CD14-positive monocyte (primary cell): Measurements from ENCODE around the gene SPRED2. TPM values are rescaled to one million over a fixed set of nuclear protein-coding genes. Genes with fewer than 3 reads are reported as not detected.

Experiments
- DNase-seq, 3 donors: peaks; one replicate each; pipeline ENCODE4 v3.0.0-alpha.2; 2011 to 2022
- H2AFZ ChIP-seq: 2 replicates; pipeline ENCODE4 v1.6.0; 2012; ENCODE audit warnings: mild to moderate bottlenecking, low read depth, low read length, inconsistent platforms; ENCODE audit not compliant: insufficient read depth, poor library complexity, severe bottlenecking
- H3K27ac ChIP-seq, 2 donors: 1 replicate in 1 of 2; 2 replicates in 1 of 2; pipeline ENCODE4 v1.5.1; 2012 to 2013; ENCODE audit warnings: low read length in 2 of 2, control low read depth in 1 of 2, inconsistent platforms in 1 of 2, low read depth in 1 of 2, mild to moderate bottlenecking in 1 of 2
- H3K27me3 ChIP-seq, 2 donors: one replicate each; pipeline versions ENCODE4 v1.6.0 to v1.6.1; 2011 to 2013; ENCODE audit warnings: low read length in 2 of 2; ENCODE audit not compliant: control insufficient read depth in 2 of 2, insufficient read depth in 2 of 2
- H3K36me3 ChIP-seq, 2 donors: replicated peaks in 1 of 2; 1 replicate in 1 of 2; 2 replicates in 1 of 2; pipeline versions ENCODE4 v1.5.1 to v1.6.1; 2012 to 2013; ENCODE audit warnings: low read length in 2 of 2, control low read depth in 1 of 2, inconsistent platforms in 1 of 2, mild to moderate bottlenecking in 1 of 2; ENCODE audit not compliant: insufficient read depth in 2 of 2, control insufficient read depth in 1 of 2
- H3K4me1 ChIP-seq, 2 donors: 1 replicate in 1 of 2; 2 replicates in 1 of 2; pipeline versions ENCODE4 v1.5.1 to v1.6.1; 2012 to 2013; ENCODE audit warnings: low read length in 2 of 2, control low read depth in 1 of 2, inconsistent platforms in 1 of 2, mild to moderate bottlenecking in 1 of 2, moderate library complexity in 1 of 2; ENCODE audit not compliant: insufficient read depth in 2 of 2, control insufficient read depth in 1 of 2
- H3K4me2 ChIP-seq: replicated peaks from 2 replicates; pipeline ENCODE3; 2012; ENCODE audit warnings: low read length, moderate library complexity, mild to moderate bottlenecking; ENCODE audit not compliant: poor library complexity, severe bottlenecking; ENCODE audit errors: extremely low read depth
- H3K4me3 ChIP-seq, 3 experiments: fragments of 200-600 bp in 1 of 3; sonication (generic) in 1 of 3; replicated peaks in 1 of 3; 1 replicate in 2 of 3; 2 replicates in 1 of 3; pipeline ENCODE4 v1.5.1; 2011 to 2013; ENCODE audit warnings: low read length in 3 of 3, mild to moderate bottlenecking in 3 of 3, control low read depth in 2 of 3, low read depth in 2 of 3, inconsistent platforms in 1 of 3, moderate library complexity in 1 of 3
- H3K79me2 ChIP-seq: 2 replicates; pipeline ENCODE4 v1.6.0; 2012; ENCODE audit warnings: mild to moderate bottlenecking, control low read depth, inconsistent platforms, low read length, moderate library complexity; ENCODE audit not compliant: insufficient read depth
- H3K9ac ChIP-seq: 2 replicates; pipeline ENCODE4 v1.6.0; 2017; ENCODE audit warnings: low read length, mild to moderate bottlenecking; ENCODE audit not compliant: insufficient read depth, poor library complexity, severe bottlenecking
- H3K9me3 ChIP-seq, 2 donors: replicated peaks in 1 of 2; 1 replicate in 1 of 2; 2 replicates in 1 of 2; pipeline versions ENCODE4 v1.5.1 to v1.6.1; 2012 to 2013; ENCODE audit warnings: low read length in 2 of 2, control low read depth in 1 of 2; ENCODE audit not compliant: control insufficient read depth in 1 of 2, insufficient read depth in 1 of 2
- H4K20me1 ChIP-seq: 2 replicates; pipeline ENCODE4 v1.6.0; 2012; ENCODE audit warnings: mild to moderate bottlenecking, low read length, control low read depth, moderate library complexity; ENCODE audit not compliant: insufficient read depth
- H3K27ac Mint-ChIP-seq, 7 donors: one replicate each; pipeline ENCODE4 v1.8.0; 2020; ENCODE audit warnings: mild to moderate bottlenecking in 7 of 7, mixed read lengths in 7 of 7, moderate library complexity in 6 of 7, inconsistent platforms in 2 of 7
- H3K27me3 Mint-ChIP-seq, 3 donors: one replicate each; pipeline ENCODE4 v1.8.0; 2021 to 2022; ENCODE audit warnings: low read depth in 3 of 3, mild to moderate bottlenecking in 3 of 3, mixed read lengths in 3 of 3, moderate library complexity in 3 of 3, inconsistent platforms in 1 of 3
- H3K36me3 Mint-ChIP-seq, 2 donors: one replicate each; pipeline ENCODE4 v1.8.0; 2020; ENCODE audit warnings: mixed read lengths in 2 of 2, inconsistent platforms in 1 of 2, mild to moderate bottlenecking in 1 of 2
- H3K4me1 Mint-ChIP-seq: one replicate; pipeline ENCODE4 v1.8.0; 2020; ENCODE audit warnings: mild to moderate bottlenecking, mixed read lengths
- H3K4me3 Mint-ChIP-seq, 2 donors: one replicate each; pipeline ENCODE4 v1.8.0; 2020; ENCODE audit warnings: mild to moderate bottlenecking in 2 of 2, mixed read lengths in 2 of 2, moderate library complexity in 1 of 2
- H3K9me3 Mint-ChIP-seq, 7 donors: one replicate each; pipeline ENCODE4 v1.8.0; 2020 to 2022; ENCODE audit warnings: mixed read lengths in 7 of 7, mild to moderate bottlenecking in 6 of 7, moderate library complexity in 6 of 7, inconsistent platforms in 2 of 7
- CTCF ChIP-seq: fragments of 200-600 bp; IDR thresholded peaks from one replicate; pipeline ENCODE4 v1.8.0; 2022; ENCODE audit warnings: antibody characterized with exemption, mild to moderate bottlenecking
- whole genome bisulfite sequencing: methylation state at CpG from one replicate; pipeline ENCODE4 v1.1.5; 2013; ENCODE audit warnings: missing lambda C conversion rate; ENCODE audit not compliant: insufficient coverage; 5-methylcytosine and 5-hydroxymethylcytosine counted together
- intact Hi-C, 2 donors: fragments of 100-400 bp; cut with micrococcal nuclease; formaldehyde crosslinking; loops; one replicate each; pipeline versions ENCODE4 v1.15.0 to v1.15.1; 2023
- polyA plus RNA-seq, 3 donors: library from polyadenylated mRNA; depleted of rRNA in 1 of 3; unstranded in 2 of 3; stranded (reverse) in 1 of 3; fragments of 300-500 nt in 2 of 3; fragments of >200 nt in 1 of 3; fragmentation: Illumina TruSeq in 2 of 3; gene quantifications; 1 replicate in 2 of 3; 2 replicates in 1 of 3; pipeline ENCODE4 v1.2.3, GENCODE V29; 2012 to 2021

SPRED2 gene
- polyA plus RNA-seq, 3 donors, result 0.20 to 2.0 (median 0.33) TPM

GRCh38 chr2:65319674-65320041 lies 112.7 kb downstream of the SPRED2 start:
- no peaks in the 10 kb centered on the region for H3K9me3 ChIP-seq
- no peak overlapping the region for H3K4me2 ChIP-seq
- no peak overlapping the region for H3K4me3 ChIP-seq
- no peak overlapping the region for H3K9ac ChIP-seq
- Mint-ChIP-seq H3K27me3 (peaks cover 0 to 3% (median 0%) of the 10 kb centered on the region in 3 donors), H3K9me3 (peaks cover 0 to 6% (median 3%) of the 10 kb centered on the region in 7 donors), H3K27ac (no peak overlapping the region), H3K4me3 (no peak overlapping the region), H3K36me3 (peaks cover 13 to 14% of the 10 kb centered on the region in 2 donors), H3K4me1 (no peaks in the 10 kb centered on the region)
- no peak overlapping the region for H2AFZ ChIP-seq
- no peak overlapping the region for H3K27ac ChIP-seq
- WGBS, result no CpG with 5 or more reads among the region's 1 CpG
- no peak for TF ChIP-seq CTCF
- no peaks in the 10 kb centered on the region for H4K20me1 ChIP-seq
- no peaks in the 10 kb centered on the region for H3K4me1 ChIP-seq
- no peaks in the 10 kb centered on the region for H3K79me2 ChIP-seq
- H3K27me3 ChIP-seq, result no peaks in the 10 kb centered on the region
- intact Hi-C loops, result no loop called here
- peaks cover 3 to 15% of the 10 kb centered on the region in 2 donors for H3K36me3 ChIP-seq
- DNase-seq, result no peak

GRCh38 chr2:65319072-65319673 lies 113.2 kb downstream of the SPRED2 start:
- H3K36me3 Mint-ChIP-seq, result peaks cover 15% of the 10 kb centered on the region in 2 donors
- H3K4me1 Mint-ChIP-seq, result no peaks in the 10 kb centered on the region
- no peak overlapping the region for H3K9ac ChIP-seq
- no peak overlapping the region for H3K4me3 Mint-ChIP-seq
- WGBS, result 100% methylated on average over 3 of the region's 5 CpGs
- H3K9me3 ChIP-seq, result no peaks in the 10 kb centered on the region
- no peaks in the 10 kb centered on the region for H4K20me1 ChIP-seq
- H3K4me3 ChIP-seq, result no peak overlapping the region
- H3K36me3 ChIP-seq, result peaks cover 5 to 20% of the 10 kb centered on the region in 2 donors
- intact Hi-C loops, result no loop called here
- peak overlapping the region in 1 of 7 donors; percentile 23 for H3K27ac Mint-ChIP-seq
- H2AFZ ChIP-seq, result no peak overlapping the region
- no peaks in the 10 kb centered on the region for H3K27me3 ChIP-seq
- no peak overlapping the region for H3K4me2 ChIP-seq
- H3K27ac ChIP-seq, result no peak overlapping the region
- DNase-seq, result no peak
- H3K27me3 Mint-ChIP-seq, result peaks cover 0 to 3% (median 0%) of the 10 kb centered on the region in 3 donors
- TF ChIP-seq CTCF, result no peak
- H3K79me2 ChIP-seq, result no peaks in the 10 kb centered on the region
- H3K9me3 Mint-ChIP-seq, result peaks cover 0 to 6% (median 3%) of the 10 kb centered on the region in 7 donors
- no peaks in the 10 kb centered on the region for H3K4me1 ChIP-seq
